Activated CD4-positive, alpha-beta T cell treated with anti-CD3 and anti-CD28 coated beads, Interleukin-2, amount 50 U/mL, for 48 hours (primary cell): ENCODE data around the gene SH3BP2.

Experiments used
- DNase-seq, 2 experiments: peaks; one replicate each; pipeline ENCODE4 v3.0.0-alpha.2; 2020

The SH3BP2 gene

GRCh38 chr4:2804449-2804972, 11.6 kb downstream of the SH3BP2 start:
- no peak for DNase-seq

DNA sequence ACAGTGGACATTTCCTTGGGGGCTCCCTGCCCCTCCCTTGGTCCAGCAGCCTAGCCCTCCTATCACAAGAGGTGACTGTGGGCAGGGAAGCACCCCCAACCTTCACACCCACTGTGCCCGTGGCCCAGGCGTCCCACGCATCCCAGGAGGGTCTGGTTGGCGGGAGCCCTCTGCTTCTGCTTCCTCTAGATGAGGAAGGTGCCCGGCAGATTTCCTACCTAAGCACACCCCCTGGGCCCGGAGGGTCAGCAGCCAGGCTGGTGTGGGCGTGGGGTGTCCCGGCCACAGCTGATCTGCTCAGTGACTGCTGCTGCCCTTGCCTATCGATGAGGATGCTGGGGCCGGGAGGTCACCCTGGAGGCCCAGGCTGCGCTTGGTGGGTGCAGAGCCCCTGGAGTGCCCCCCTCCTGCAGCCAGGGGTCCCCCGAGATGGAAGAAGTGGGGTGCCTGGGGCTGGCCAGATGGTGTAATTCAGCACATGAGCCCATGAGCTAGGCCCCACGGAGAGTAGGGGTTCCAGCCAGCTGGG, 12.2 kb downstream of the SH3BP2 start:
- DNase-seq = no peak

GRCh38 chr4:2805712-2806389, 13.0 kb downstream of the SH3BP2 start:
- no peak for DNase-seq

DNA sequence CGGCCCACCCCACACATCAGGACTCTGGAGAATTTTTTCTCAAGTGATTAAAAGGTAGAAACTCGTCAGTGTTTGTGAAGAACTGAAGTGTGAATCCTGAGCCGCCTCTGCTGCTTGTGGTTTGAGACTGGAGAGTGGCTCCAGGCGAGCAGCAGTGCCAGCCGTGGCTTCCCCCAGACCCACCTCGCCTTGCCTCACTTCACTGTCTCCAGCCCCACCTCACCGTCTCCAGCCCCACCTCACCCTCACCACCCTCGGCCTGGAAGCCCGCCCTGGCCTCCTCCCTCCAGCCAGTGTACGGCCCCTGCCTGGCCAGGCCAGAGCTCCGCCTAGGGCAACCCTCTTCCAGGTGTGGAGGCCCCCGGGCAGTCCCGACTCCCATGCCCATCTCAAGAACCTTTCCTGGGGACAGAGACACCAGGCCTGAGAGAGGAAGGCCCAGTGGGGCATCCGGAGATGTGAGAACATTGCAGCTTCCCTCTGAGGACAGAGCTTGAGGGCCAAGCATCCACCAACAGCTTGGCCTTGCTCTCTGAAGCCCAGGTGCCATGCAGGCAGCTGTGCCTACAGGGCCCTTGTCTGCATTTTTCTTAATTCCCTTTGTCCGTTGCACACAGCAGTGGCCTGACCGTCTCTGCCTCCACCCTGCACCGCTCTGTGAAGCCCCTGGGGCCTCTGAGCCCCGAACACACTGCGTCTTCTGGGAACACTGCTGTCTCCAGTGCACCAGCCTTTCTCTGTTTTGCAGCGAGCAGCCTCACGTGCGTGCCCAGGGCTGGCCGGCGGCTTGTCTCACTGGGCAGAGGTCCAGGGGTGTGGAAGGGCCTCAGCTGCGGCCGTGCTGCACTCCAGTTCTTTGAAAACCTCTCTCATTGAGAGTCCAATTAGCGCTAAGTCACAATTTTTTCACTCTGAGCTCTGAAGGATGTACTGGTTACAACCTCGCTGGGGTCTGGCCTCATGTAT, 13.8 kb downstream of the SH3BP2 start:
- DNase-seq = no peak

DNA sequence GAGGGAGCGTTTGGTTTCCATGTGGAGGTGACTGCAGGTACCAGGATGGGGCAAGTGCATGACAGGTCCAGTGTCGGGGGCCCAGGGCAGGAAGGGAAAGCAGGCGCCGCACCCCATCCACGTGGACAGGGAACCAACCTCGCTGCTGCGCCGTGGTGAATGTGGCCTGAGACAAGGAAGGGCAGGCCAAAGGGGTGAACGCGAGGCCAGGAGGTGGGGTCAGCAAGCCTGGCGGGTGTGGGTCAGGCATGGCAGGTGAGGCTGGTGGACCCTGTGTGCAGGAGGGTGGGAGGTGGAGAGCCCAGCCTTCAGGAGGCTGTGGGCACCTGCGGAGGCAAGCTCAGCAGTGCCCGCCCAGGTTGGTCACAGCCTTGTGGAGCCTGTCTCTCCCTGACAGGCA, 14.7 kb downstream of the SH3BP2 start:
- no peak for DNase-seq

GRCh38 chr4:2808001-2808400, 15.1 kb downstream of the SH3BP2 start:
- DNase-seq = no peak

DNA sequence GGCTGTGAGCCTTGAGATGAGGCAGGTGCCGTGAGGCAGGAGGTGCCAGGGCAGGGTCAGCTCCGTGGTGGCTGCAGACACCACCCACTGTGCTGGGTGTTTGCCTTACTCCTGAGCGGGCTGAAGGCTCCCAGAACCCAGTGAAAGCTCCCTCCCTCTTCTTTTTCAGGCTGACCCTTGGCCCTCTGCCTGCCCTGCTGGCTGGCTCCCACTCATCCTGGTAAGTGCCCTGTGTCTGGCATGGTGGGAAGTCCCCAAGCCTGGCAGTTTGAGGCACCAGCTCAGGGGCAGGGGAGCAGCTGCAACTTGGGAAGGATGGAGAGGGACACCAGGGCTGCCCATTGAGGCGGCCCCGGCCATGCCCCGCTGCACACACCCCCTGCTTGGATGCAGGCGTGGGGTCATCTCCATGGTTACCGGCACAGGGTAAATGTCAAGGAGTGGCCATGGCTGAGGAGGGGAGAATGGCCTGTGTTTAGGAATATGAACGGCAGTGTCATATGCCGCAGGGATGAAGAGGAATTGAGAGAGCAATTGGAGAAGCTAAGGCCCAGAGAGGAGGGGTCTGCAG, 16.8 kb downstream of the SH3BP2 start:
- no peak for DNase-seq

- DNase-seq = no peak
Measured at GRCh38 chr4:2810388-2810787, 17.5 kb downstream of the SH3BP2 start.

GRCh38 chr4:2811830-2812611, 19.1 kb downstream of the SH3BP2 start:
- peak; percentile 73 to 79 for DNase-seq

DNA sequence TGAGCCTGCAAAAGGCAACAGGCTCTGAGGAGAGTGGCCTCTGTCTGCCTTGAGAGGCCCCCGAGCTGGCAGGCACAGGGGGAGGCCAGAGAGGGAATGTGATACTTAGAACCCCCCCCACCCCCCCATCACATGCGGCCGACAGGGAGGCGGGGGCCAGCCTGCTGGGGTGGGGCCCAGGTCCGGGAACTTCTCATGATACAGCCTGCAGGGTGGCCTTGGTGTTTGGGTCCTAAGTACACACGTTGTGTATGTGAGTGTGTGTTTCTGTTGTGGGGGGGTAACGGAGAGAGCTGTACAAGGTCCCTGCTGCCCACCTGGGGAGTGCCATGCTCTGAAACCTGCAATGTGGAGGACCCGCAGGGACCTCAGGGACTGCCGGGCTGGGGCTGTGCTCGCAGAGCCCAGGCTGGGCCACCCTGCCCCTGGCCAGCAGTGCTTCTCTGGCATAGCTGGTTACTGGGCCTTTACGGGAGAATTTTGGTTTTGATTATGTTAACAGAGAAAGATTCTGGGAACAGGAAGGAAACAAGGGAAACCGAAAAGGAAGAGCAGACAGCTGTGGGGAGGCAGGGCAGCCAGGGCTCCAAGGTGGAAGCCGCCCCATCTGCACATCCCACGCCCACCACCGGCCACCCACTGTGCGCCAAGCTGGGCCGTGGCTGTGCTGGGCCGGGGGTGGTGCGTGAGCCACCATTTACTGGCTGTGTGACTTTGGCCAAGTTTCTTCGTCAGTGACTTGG, 19.9 kb downstream of the SH3BP2 start:
- DNase-seq = no peak

DNA sequence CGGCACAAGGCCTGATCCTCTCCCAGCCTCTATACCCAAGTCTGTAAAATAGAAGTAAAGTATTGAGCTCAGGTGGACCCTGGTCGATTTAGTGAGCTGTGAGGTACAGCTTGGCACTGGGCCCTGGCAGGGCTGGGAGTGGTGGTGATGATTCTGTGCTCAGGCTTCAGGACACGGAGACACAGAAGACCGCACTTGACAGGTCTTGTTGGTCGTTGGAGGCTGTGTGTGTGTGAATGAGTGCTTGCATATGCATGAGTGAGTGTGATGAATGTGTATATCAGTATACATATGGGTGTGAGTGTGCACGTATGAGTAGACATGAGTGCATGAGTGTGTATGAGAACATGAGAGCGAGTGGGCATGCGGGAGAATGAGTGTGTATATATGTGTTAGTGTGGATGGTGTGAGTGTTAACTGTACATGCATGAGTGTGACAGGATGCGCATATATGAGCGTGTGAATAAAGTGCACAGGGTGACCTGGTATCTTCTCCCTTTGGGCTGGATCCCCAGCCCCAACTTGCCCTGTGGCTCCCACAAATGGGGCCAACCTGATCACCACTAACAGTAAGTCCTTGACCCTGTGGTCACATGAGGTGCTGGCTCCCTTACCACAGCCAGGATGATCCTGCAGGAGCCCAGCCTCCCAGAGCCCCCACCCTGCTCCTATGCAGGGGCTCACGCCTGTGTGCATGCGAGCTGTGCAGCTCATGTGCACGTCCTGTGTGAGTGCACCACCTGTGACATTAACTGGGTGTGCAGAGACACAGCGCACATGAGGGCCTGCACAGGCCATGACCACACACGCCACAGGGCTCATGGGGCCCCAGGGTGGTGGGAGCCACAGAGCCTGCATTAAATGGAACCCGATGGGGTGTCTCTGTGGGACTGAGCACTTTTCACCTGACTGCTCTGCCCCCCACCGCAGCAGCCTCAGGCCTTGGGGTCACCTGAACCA, 20.8 kb downstream of the SH3BP2 start:
- no peak for DNase-seq

DNA sequence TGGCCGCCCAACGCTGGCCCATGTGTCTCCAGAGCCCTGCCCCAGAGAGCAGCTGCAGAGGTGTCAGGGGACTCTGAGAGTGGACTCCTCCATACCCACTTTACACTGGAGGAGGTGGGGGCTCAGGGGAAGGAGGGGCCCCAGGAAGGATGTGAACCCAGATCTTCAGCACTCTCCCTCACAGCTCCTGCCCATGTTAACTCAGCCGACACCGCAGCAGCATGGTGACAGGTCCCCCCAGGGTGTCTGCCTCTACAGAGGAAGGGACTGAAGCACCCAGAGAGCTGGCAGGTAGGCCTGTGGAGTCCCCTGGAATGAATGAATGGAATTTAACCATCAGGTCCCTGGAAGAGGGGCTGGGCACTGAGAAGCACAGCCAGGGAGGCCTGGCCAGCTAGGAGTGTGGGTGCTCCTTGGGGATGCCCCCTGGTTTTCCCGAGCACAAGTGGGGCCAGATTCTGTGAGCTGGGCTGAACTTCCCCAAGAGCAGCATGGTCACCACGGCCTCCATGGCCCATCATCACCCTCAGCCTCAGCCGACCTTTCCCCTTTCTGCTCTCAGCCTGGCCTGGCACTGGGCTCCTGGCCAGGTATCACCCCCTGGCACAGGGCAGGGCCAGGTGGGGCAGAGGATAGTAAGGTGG, 21.9 kb downstream of the SH3BP2 start:
- no peak for DNase-seq

GRCh38 chr4:2816401-2816954, 23.6 kb downstream of the SH3BP2 start:
- DNase-seq = no peak

DNA sequence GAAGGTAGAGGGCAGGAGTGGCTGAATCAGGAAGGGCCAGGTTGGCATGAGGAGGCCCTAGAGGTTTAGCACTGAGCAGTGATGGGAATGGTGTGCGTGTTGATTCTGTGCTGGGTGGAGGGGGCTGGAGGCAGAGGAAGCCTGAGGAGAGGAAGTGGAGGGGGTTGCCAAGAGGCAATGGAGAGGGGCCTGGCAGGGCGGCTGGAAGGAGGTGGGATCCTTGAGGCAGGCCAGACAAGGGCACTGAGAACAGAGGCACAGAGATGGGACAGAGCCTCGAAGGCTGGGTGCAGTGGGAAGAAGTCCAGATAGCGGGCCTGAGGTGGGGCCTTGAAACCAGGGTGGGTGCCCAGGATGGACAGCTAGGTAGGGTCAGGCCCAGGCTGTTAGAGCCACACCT, 24.3 kb downstream of the SH3BP2 start:
- no peak for DNase-seq

DNA sequence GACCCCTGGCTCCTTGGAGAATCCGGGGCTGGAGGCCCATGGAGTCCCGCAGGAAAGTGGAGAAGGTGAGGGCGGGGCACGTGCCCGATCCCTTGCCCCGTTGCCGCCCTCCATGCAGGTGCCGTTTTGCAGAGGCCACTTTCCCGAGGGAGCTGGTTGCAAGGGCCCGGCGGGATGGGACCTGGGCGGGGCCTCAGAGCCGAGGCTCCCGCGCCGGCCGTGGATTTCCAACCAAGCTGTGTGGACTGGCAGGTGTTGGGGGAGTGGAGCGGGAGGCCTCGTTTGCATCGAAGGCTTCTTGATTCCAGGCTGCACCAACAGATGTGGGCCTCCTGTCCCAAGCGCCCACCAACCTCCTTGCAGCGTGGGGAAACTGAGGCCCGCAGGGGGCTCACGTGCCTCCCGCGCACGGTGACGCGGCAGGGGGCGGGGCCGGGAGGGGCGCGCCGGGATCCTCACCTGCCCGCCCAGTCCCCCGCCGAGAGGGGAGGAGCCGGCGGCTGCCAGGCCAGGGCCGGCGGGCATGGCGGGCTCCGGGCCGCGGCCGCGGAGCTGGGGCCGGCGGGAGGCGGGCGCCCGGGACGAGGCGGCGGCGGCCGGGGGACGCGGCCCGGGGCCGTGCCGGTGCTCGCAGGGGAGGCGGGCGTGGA, 24.9 kb downstream of the SH3BP2 start:
- peak in 1 of 2 experiments; percentile 37 for DNase-seq

DNA sequence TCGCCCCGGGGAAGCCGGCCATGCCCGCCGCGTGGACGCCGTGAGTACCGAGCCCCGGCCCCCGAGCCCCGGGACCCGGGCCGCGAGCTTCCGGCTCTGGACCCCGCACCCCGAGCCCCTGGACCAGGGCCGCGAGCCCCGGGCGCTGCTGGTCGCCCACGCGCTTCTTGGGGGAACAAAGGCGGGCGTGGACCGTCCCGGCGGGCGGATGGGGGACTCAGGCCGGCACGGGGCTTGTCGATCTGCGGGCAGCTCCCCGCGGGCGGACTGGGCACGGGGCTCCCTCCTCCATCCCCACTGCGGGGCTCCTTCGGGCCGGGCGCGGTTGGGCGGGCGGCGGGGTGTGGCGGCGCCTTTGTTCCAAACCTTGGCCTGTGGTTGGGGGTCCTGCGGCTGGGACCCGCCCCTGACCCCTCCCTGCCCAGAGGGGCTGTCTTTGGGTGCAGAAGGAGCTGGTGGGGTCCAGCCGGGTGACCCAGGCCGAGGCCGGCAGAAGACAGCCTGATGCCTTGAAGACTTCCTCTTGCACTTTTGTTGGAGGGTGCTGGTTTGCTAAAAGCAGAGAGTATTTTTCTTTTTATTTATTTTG, 25.6 kb downstream of the SH3BP2 start:
- no peak for DNase-seq

DNA sequence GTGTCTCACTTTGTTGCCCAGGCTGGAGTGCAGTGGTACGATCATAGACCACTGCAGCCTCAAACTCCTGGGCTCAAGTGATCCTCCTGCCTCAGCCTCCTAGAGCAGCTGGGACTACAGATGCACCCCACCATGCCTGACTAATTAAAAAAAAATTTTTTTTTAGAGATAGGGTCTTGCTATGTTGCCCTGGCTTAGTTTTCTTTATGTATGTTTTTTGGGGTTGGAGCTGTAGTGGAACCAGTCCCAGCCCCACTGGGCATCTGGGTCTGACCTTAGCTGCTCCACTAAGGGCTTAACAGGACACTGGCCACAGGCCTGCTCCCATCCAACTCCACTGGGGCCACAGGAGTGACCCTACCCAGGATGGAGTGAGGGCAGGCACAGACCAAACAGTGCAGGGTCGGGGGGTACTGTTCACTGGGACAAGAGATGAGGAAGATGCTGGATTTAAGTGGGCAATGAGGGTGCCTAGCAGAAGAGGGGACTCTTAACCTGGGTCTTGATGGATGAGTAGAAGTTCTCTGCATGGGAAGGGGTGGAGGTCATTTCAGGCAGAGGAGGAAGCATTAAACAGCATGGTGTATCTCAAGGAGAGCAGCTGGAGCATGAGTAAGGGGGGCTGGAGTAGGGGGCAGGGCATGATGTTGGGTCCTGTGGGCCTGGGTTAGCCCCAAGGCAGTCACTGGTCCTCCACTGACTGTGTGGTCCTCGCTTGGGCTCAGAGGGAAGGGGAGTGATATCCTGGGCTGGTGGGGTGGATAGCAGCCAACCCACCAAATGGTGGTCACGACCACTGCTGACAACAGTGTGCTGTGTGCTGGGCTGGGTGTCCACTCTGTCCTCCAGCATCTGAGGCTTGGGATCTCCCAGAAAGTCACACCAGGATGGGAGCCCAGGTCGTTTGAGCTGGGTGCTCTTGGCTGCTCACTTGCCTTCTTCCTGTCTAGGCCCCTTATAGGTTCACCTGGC, 26.6 kb downstream of the SH3BP2 start:
- DNase-seq = no peak
